PC-9 (cell line): ENCODE data around the gene CBX4. TPM values are rescaled to one million over a fixed set of nuclear protein-coding genes. Genes with fewer than 3 reads are reported as not detected.

Source experiments
- BruUV-seq: library from RNA; stranded (reverse); fragments of 400-500 nt; replicated peaks from 2 replicates; lab custom pipeline; 2021; lab: Mats Ljungman, UMichigan
- CTCF ChIA-PET: fragments of 300-600 bp; sonication (Branson Sonifier 250); formaldehyde crosslinking; loops from one replicate; lab custom pipeline; 2022; ENCODE audit warnings: antibody characterized with exemption; lab: Charles Lee
- POLR2A ChIA-PET: fragments of 300-600 bp; sonication (Branson Sonifier 250); formaldehyde crosslinking; loops from one replicate; lab custom pipeline; 2022; ENCODE audit warnings: antibody characterized with exemption; ENCODE audit not compliant: unreplicated experiment; lab: Charles Lee
- DNase-seq, 2 experiments: peaks; one replicate each; pipeline versions ENCODE4 v3.0.0 to v3.0.0-alpha.2; 2015 to 2022; ENCODE audit warnings: mixed read lengths in 1 of 2
- H2AFZ ChIP-seq: fragments of 200-600 bp; sonication (generic); 2 replicates; pipeline ENCODE4 v1.8.1; 2017; ENCODE audit warnings: antibody characterized with exemption
- H3F3A ChIP-seq: fragments of 200-600 bp; sonication (generic); 2 replicates; pipeline ENCODE4 v1.8.1; 2017; ENCODE audit warnings: antibody characterized with exemption, mild to moderate bottlenecking, low read depth; ENCODE audit not compliant: insufficient read depth
- H3K27ac ChIP-seq: fragments of 200-600 bp; sonication (generic); 2 replicates; pipeline ENCODE4 v1.6.1; 2016; ENCODE audit warnings: mixed run types
- H3K27me3 ChIP-seq: fragments of 200-600 bp; sonication (generic); 2 replicates; pipeline ENCODE4 v1.6.1; 2016; ENCODE audit warnings: low read depth, mixed run types; ENCODE audit not compliant: insufficient read depth
- H3K36me3 ChIP-seq: fragments of 200-600 bp; sonication (generic); 2 replicates; pipeline ENCODE4 v1.6.1; 2016; ENCODE audit warnings: low read depth, mixed run types
- H3K4me1 ChIP-seq: fragments of 200-600 bp; sonication (generic); replicated peaks from 2 replicates; pipeline ENCODE4 v1.6.1; 2016; ENCODE audit warnings: mixed run types; ENCODE audit not compliant: insufficient read depth
- H3K4me2 ChIP-seq: fragments of 200-600 bp; sonication (generic); 2 replicates; pipeline ENCODE4 v1.6.1; 2017; ENCODE audit warnings: mixed run types
- H3K4me3 ChIP-seq: fragments of 200-600 bp; sonication (generic); 2 replicates; pipeline ENCODE4 v1.6.1; 2016; ENCODE audit warnings: mixed run types
- H3K79me2 ChIP-seq: fragments of 200-600 bp; sonication (generic); 2 replicates; pipeline ENCODE4 v1.6.1; 2017; ENCODE audit warnings: low read depth, mixed run types
- H3K9me2 ChIP-seq: fragments of 200-600 bp; sonication (generic); 2 replicates; pipeline ENCODE4 v1.8.1; 2017; ENCODE audit warnings: mild to moderate bottlenecking; ENCODE audit not compliant: insufficient read depth
- H3K9me3 ChIP-seq: fragments of 200-600 bp; sonication (generic); 2 replicates; pipeline ENCODE4 v1.8.1; 2016; ENCODE audit warnings: low read depth; ENCODE audit not compliant: insufficient read depth
- H4K20me1 ChIP-seq: fragments of 200-600 bp; sonication (generic); 2 replicates; pipeline ENCODE4 v1.8.1; 2017; ENCODE audit not compliant: insufficient read depth
- EZH2 ChIP-seq: fragments of 200-600 bp; sonication (generic); IDR thresholded peaks from 2 replicates; pipeline ENCODE4 v1.8.0; 2017; ENCODE audit warnings: antibody characterized with exemption, low read depth
- intact Hi-C: fragments of 100-400 bp; cut with micrococcal nuclease; formaldehyde crosslinking; loops from one replicate; pipeline ENCODE4 v1.10.0; 2022; ENCODE audit not compliant: unreplicated experiment
- total RNA-seq: library from RNA; stranded (reverse); gene quantifications from 2 replicates; pipeline ENCODE4 v1.2.3, GENCODE V29; 2021
- TF ChIP-seq, protein P1 (sequence below): fragments of 200-600 bp; sonication (generic); conservative IDR thresholded peaks from 2 replicates; pipeline ENCODE4 v1.6.1; 2017; ENCODE audit warnings: mixed run types, antibody characterized with exemption, mild to moderate bottlenecking, moderate library complexity

The CBX4 gene
- total RNA-seq, 1 experiment from 2014 or later, result 32.0 TPM

- peaks cover 26% of the 10 kb centered on the region for H3K4me1 ChIP-seq
- no TSS peak for BruUV-seq
- intact Hi-C loops, result no loop called here
Measured at GRCh38 chr17:79830303-79830702, 8.9 kb downstream of the CBX4 start.

GRCh38 chr17:79829457-79829856, 9.8 kb downstream of the CBX4 start:
- H3K9me2 ChIP-seq, result no peaks in the 10 kb centered on the region
- DNase-seq, result no peak
- no peaks in the 10 kb centered on the region for H3K9me3 ChIP-seq
- no peak for TF ChIP-seq EZH2
- no peaks in the 10 kb centered on the region for H3K36me3 ChIP-seq
- BruUV-seq, result no TSS peak
- intact Hi-C loops, result no loop called here
- H3K27ac ChIP-seq, result no peak overlapping the region
- POLR2A ChIA-PET, result no interaction called here
- peaks cover 15% of the 10 kb centered on the region; the same call in 1 of the 2 replicates for H3F3A ChIP-seq
- no peaks in the 10 kb centered on the region for H3K27me3 ChIP-seq
- no peaks in the 10 kb centered on the region; the same call in 1 of the 2 replicates for H4K20me1 ChIP-seq
- H3K4me3 ChIP-seq, result no peak overlapping the region
- no peak overlapping the region for H2AFZ ChIP-seq
- no peak overlapping the region for H3K4me2 ChIP-seq
- H3K79me2 ChIP-seq, result peaks cover 12% of the 10 kb centered on the region
- peaks cover 26% of the 10 kb centered on the region for H3K4me1 ChIP-seq
- CTCF ChIA-PET, result no interaction called here

More at GRCh38 chr17:79830303-79830702, 8.9 kb downstream of the CBX4 start:
- no peaks in the 10 kb centered on the region for H3K9me2 ChIP-seq
- H3K4me3 ChIP-seq, result no peak overlapping the region
- peaks cover 18% of the 10 kb centered on the region; the same call in 1 of the 2 replicates for H3F3A ChIP-seq
- ChIA-PET CTCF (no interaction called here), POLR2A (no interaction called here)
- H3K9me3 ChIP-seq, result no peaks in the 10 kb centered on the region
- no peak overlapping the region for H2AFZ ChIP-seq
- H3K27me3 ChIP-seq, result no peaks in the 10 kb centered on the region
- peaks cover 20% of the 10 kb centered on the region for H3K79me2 ChIP-seq
- TF ChIP-seq, protein P1, sequence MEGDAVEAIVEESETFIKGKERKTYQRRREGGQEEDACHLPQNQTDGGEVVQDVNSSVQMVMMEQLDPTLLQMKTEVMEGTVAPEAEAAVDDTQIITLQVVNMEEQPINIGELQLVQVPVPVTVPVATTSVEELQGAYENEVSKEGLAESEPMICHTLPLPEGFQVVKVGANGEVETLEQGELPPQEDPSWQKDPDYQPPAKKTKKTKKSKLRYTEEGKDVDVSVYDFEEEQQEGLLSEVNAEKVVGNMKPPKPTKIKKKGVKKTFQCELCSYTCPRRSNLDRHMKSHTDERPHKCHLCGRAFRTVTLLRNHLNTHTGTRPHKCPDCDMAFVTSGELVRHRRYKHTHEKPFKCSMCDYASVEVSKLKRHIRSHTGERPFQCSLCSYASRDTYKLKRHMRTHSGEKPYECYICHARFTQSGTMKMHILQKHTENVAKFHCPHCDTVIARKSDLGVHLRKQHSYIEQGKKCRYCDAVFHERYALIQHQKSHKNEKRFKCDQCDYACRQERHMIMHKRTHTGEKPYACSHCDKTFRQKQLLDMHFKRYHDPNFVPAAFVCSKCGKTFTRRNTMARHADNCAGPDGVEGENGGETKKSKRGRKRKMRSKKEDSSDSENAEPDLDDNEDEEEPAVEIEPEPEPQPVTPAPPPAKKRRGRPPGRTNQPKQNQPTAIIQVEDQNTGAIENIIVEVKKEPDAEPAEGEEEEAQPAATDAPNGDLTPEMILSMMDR, result no peak
- TF ChIP-seq EZH2, result no peak
- H3K27ac ChIP-seq, result no peak overlapping the region
- H3K36me3 ChIP-seq, result no peaks in the 10 kb centered on the region
- peaks cover 3% of the 10 kb centered on the region for H4K20me1 ChIP-seq
- no peak for DNase-seq
- H3K4me2 ChIP-seq, result no peak overlapping the region

- Histone ChIP-seq H3K4me2 (no peak overlapping the region), H3K27ac (no peak overlapping the region), H3K4me3 (no peak overlapping the region), H3K27me3 (no peaks in the 10 kb centered on the region), H3K36me3 (no peaks in the 10 kb centered on the region), H3K4me1 (peaks cover 24% of the 10 kb centered on the region), H2AFZ (no peak overlapping the region), H3K9me2 (no peaks in the 10 kb centered on the region), H4K20me1 (no peaks in the 10 kb centered on the region), H3K9me3 (no peaks in the 10 kb centered on the region), H3F3A (peaks cover 15% of the 10 kb centered on the region; the same call in 1 of the 2 replicates), H3K79me2 (peaks cover 11% of the 10 kb centered on the region)
- CTCF ChIA-PET, result no interaction called here
- no peak for DNase-seq
- intact Hi-C loops, result no loop called here
- TF ChIP-seq, protein P1, result no peak
- TF ChIP-seq EZH2, result no peak
- POLR2A ChIA-PET, result no interaction called here
- BruUV-seq, result no TSS peak
Measured at GRCh38 chr17:79829004-79829403, 10.2 kb downstream of the CBX4 start.
